Trophoblast cell (in vitro differentiated cells and primary cell): ENCODE results near the gene FSTL5.

ENCODE experiments used
- DNase-seq, 2 donors: peaks; one replicate each; pipeline ENCODE4 v3.0.0-alpha.2; 2016
- H2AFZ ChIP-seq: 2 replicates; pipeline ENCODE4 v1.6.1; 2013; ENCODE audit warnings: low read length, moderate library complexity, mild to moderate bottlenecking; ENCODE audit not compliant: insufficient read depth, poor library complexity
- H2AK5ac ChIP-seq: 2 replicates; pipeline ENCODE4 v1.6.1; 2013; ENCODE audit warnings: mild to moderate bottlenecking, low read length
- H2BK120ac ChIP-seq: 2 replicates; pipeline ENCODE4 v1.6.1; 2013; ENCODE audit warnings: low read length, mild to moderate bottlenecking, moderate library complexity; ENCODE audit not compliant: insufficient read depth, poor library complexity
- H2BK12ac ChIP-seq: 2 replicates; pipeline ENCODE4 v1.6.1; 2013; ENCODE audit warnings: mild to moderate bottlenecking, low read length, moderate library complexity
- H2BK5ac ChIP-seq: 2 replicates; pipeline ENCODE4 v1.6.1; 2013; ENCODE audit warnings: low read length, low read depth, moderate library complexity, mild to moderate bottlenecking; ENCODE audit not compliant: poor library complexity
- H3K14ac ChIP-seq: 2 replicates; pipeline ENCODE4 v1.6.1; 2013; ENCODE audit warnings: mild to moderate bottlenecking, low read length
- H3K18ac ChIP-seq: 2 replicates; pipeline ENCODE4 v1.6.1; 2013; ENCODE audit warnings: mild to moderate bottlenecking, low read length
- H3K23ac ChIP-seq: 2 replicates; pipeline ENCODE4 v1.6.1; 2013; ENCODE audit warnings: low read length
- H3K27ac ChIP-seq: 2 replicates; pipeline ENCODE4 v1.5.1; 2013; ENCODE audit warnings: low read depth, mild to moderate bottlenecking, inconsistent platforms, low read length, moderate library complexity
- H3K27me3 ChIP-seq: 2 replicates; pipeline ENCODE4 v1.6.1; 2013; ENCODE audit warnings: inconsistent platforms, mild to moderate bottlenecking, low read length, moderate library complexity; ENCODE audit not compliant: insufficient read depth
- H3K36me3 ChIP-seq, 2 experiments: 1 replicate in 1 of 2; 2 replicates in 1 of 2; pipeline ENCODE4 v1.6.1; 2013; ENCODE audit warnings: low read length in 2 of 2, mild to moderate bottlenecking in 2 of 2, moderate library complexity in 1 of 2; ENCODE audit not compliant: insufficient read depth in 2 of 2, control insufficient read depth in 1 of 2
- H3K4ac ChIP-seq: 2 replicates; pipeline ENCODE4 v1.6.1; 2013; ENCODE audit warnings: low read depth, mild to moderate bottlenecking, low read length, moderate library complexity
- H3K4me1 ChIP-seq, 2 experiments: 1 replicate in 1 of 2; 2 replicates in 1 of 2; pipeline ENCODE4 v1.6.1; 2013; ENCODE audit warnings: low read length in 2 of 2, mild to moderate bottlenecking in 2 of 2, moderate library complexity in 1 of 2; ENCODE audit not compliant: insufficient read depth in 2 of 2, control insufficient read depth in 1 of 2
- H3K4me2 ChIP-seq: 2 replicates; pipeline ENCODE4 v1.6.1; 2013; ENCODE audit warnings: inconsistent platforms, mild to moderate bottlenecking, low read length, moderate library complexity
- H3K4me3 ChIP-seq: 2 replicates; pipeline ENCODE4 v1.5.1; 2013; ENCODE audit warnings: mild to moderate bottlenecking, low read depth, low read length, inconsistent platforms
- H3K79me1 ChIP-seq: one replicate; pipeline ENCODE4 v1.6.1; 2013; ENCODE audit warnings: low read length
- H3K79me2 ChIP-seq: 2 replicates; pipeline ENCODE4 v1.6.1; 2013; ENCODE audit warnings: low read length, mild to moderate bottlenecking; ENCODE audit not compliant: control insufficient read depth, insufficient read depth, poor library complexity
- H3K9ac ChIP-seq: 2 replicates; pipeline ENCODE4 v1.6.1; 2013; ENCODE audit warnings: mild to moderate bottlenecking, low read length
- H3K9me3 ChIP-seq: 2 replicates; pipeline ENCODE4 v1.6.1; 2013; ENCODE audit warnings: low read depth, mild to moderate bottlenecking, control low read depth, inconsistent platforms, low read length; ENCODE audit not compliant: insufficient read depth
- H4K12ac ChIP-seq: 2 replicates; pipeline ENCODE4 v1.6.1; 2013; ENCODE audit warnings: low read depth, mild to moderate bottlenecking, low read length, moderate library complexity
- H4K8ac ChIP-seq: 2 replicates; pipeline ENCODE4 v1.6.1; 2013; ENCODE audit warnings: low read depth, mild to moderate bottlenecking, low read length, moderate library complexity
- H4K91ac ChIP-seq: one replicate; pipeline ENCODE4 v1.6.1; 2013; ENCODE audit warnings: low read depth, mild to moderate bottlenecking, low read length, moderate library complexity
- WGBS: extraction: QIAGEN DNeasy Blood & Tissue Kit; methylation state at CpG from one replicate; pipeline ENCODE4 v1.1.7; 2013; ENCODE audit warnings: missing lambda C conversion rate; ENCODE audit not compliant: insufficient read length, insufficient coverage; ENCODE audit errors: extremely low coverage; 5-methylcytosine and 5-hydroxymethylcytosine counted together

Gene FSTL5

DNA sequence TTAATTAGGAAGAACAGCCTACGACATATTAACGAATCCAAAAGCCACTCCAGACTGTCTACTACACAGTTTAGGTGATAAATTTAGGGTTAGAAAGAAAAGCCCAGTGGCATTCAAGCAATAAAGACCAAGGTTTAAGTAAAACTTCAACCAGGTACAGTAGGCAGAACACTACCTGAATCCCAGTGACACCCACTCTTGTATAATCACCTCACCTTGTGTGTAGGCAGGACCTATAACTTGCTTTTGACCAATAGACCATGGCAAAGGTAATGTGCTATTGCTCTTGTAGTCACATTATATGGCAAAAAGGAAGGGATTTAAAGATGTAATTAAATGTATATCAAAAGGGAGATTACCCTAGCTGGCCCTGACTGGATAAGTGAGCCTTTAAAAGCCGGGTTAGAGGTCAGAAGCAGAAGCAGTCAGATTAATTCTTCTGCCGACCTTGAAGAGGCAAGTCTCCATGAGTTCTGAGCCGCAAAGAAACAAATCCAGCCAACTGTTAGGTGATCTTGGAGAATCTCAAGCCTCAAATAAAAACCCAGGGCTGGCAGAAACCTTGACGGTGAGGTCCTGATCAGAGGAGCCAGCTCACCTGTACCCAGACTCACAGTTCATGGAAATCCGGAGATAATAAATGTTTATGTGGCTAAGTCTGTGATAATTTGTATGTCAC is 8.8 kb downstream of the FSTL5 start:
- WGBS, result no CpG with 5 or more reads among the region's 7 CpGs
- Histone ChIP-seq H2BK5ac (no peak overlapping the region), H3K23ac (no peak overlapping the region)

DNA sequence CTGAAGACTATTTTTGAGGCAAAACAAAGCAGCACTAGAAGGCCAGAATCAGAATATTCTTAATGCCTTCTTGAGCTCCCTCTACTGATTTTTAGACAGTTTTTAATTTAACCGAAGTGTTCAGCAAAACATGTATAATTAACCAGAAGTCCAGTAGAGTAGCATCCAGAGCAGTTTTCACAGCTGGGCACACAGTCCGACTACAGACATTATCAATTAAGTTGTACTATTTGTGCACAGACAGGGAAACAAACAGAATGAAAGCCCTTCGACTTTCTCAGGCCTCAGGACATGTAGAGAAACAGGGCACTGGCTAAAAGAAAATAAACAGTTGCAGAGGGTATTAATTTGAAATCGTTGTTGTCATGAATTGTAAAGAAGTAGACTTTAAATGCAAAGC is 11.9 kb downstream of the FSTL5 start:
- H4K91ac ChIP-seq, result no peak overlapping the region
- H3K79me2 ChIP-seq, result no peaks in the 10 kb centered on the region
- no CpG with 5 or more reads among the region's 4 CpGs for WGBS
- H4K8ac ChIP-seq, result no peak overlapping the region
- no peaks in the 10 kb centered on the region for H3K27me3 ChIP-seq
- no peak for DNase-seq
- no peak overlapping the region for H4K12ac ChIP-seq
- no peak overlapping the region for H2BK12ac ChIP-seq
- H2BK5ac ChIP-seq, result no peak overlapping the region
- H3K23ac ChIP-seq, result no peak overlapping the region
- H3K27ac ChIP-seq, result no peak overlapping the region
- H2AK5ac ChIP-seq, result no peak overlapping the region
- no peaks in the 10 kb centered on the region for H3K36me3 ChIP-seq
- no peak overlapping the region for H3K18ac ChIP-seq
- no peak overlapping the region for H2BK120ac ChIP-seq
- no peak overlapping the region for H3K4me3 ChIP-seq
- no peak overlapping the region for H2AFZ ChIP-seq
- no peak overlapping the region for H3K4ac ChIP-seq
- H3K14ac ChIP-seq, result no peak overlapping the region
- no peaks in the 10 kb centered on the region for H3K79me1 ChIP-seq
- H3K9ac ChIP-seq, result no peak overlapping the region
- H3K9me3 ChIP-seq, result no peaks in the 10 kb centered on the region
- no peak overlapping the region for H3K4me2 ChIP-seq
- no peaks in the 10 kb centered on the region for H3K4me1 ChIP-seq

More for the DNA sequence above, 8.8 kb downstream of the FSTL5 start:
- no peak overlapping the region for H3K27ac ChIP-seq
- no peaks in the 10 kb centered on the region for H3K9me3 ChIP-seq
- H3K9ac ChIP-seq, result no peak overlapping the region
- H2AK5ac ChIP-seq, result no peak overlapping the region
- H3K14ac ChIP-seq, result no peak overlapping the region
- no peak overlapping the region for H4K12ac ChIP-seq
- no peak overlapping the region for H4K8ac ChIP-seq
- H3K4me3 ChIP-seq, result no peak overlapping the region
- H3K4me2 ChIP-seq, result no peak overlapping the region
- no peak for DNase-seq
- no peak overlapping the region for H2AFZ ChIP-seq
- no peaks in the 10 kb centered on the region for H3K4me1 ChIP-seq
- H3K4ac ChIP-seq, result no peak overlapping the region
- no peak overlapping the region for H2BK120ac ChIP-seq
- H3K79me2 ChIP-seq, result no peaks in the 10 kb centered on the region
- no peak overlapping the region for H3K18ac ChIP-seq
- H4K91ac ChIP-seq, result no peak overlapping the region
- no peak overlapping the region for H2BK12ac ChIP-seq
- no peaks in the 10 kb centered on the region for H3K79me1 ChIP-seq
- no peaks in the 10 kb centered on the region for H3K27me3 ChIP-seq
- no peaks in the 10 kb centered on the region for H3K36me3 ChIP-seq

DNA sequence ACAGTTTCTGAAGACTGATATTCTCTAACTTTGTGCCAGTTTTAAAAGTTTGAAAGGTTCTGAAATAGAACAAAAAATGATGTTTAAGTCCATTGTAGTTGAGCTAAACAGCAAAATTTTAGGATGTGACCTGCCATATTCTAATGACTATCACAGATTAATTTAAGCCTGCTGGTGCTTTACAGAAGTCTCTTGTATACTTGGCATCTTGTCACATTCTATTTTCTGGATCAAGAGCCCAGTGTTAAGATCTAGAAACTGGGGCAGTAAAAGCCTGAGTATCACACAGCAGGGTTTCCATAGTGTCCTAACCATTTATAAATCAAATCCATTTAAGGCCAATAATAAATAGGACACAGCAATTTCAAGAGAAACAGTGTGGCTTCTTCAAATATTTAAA is 12.4 kb downstream of the FSTL5 start:
- H3K27ac ChIP-seq, result no peak overlapping the region
- no peak overlapping the region for H4K12ac ChIP-seq
- H3K14ac ChIP-seq, result no peak overlapping the region
- H3K4me3 ChIP-seq, result no peak overlapping the region
- no peak overlapping the region for H2BK120ac ChIP-seq
- no peak overlapping the region for H2BK5ac ChIP-seq
- H3K4me1 ChIP-seq, result no peaks in the 10 kb centered on the region
- no peaks in the 10 kb centered on the region for H3K36me3 ChIP-seq
- H2AFZ ChIP-seq, result no peak overlapping the region
- no peak overlapping the region for H3K9ac ChIP-seq
- H2AK5ac ChIP-seq, result no peak overlapping the region
- H2BK12ac ChIP-seq, result no peak overlapping the region
- H3K4me2 ChIP-seq, result no peak overlapping the region
- DNase-seq, result no peak
- no peaks in the 10 kb centered on the region for H3K79me1 ChIP-seq
- H3K4ac ChIP-seq, result no peak overlapping the region
- H4K91ac ChIP-seq, result no peak overlapping the region
- no peak overlapping the region for H3K23ac ChIP-seq
- no peaks in the 10 kb centered on the region for H3K79me2 ChIP-seq
- H3K9me3 ChIP-seq, result no peaks in the 10 kb centered on the region
- H3K18ac ChIP-seq, result no peak overlapping the region
- H4K8ac ChIP-seq, result no peak overlapping the region
- H3K27me3 ChIP-seq, result no peaks in the 10 kb centered on the region

DNA sequence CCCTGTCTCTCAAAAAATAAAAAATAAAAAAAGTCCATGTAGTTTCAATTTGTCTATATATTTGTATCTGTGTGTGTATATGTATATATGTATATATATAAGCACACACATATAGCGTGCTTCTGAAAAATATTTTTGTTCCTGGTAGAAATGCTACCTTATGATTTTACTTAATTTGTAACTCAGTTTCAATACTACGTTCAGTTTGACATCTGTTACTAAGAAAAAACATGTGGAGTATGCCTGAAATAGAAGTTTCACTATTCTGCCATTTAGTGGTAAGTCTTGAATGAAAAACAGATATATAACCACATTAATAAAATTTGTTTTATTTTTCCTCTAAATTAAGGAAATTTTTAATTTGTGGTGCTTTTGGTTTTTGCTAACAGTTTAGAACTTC is 14.2 kb downstream of the FSTL5 start:
- no peaks in the 10 kb centered on the region for H3K4me1 ChIP-seq

More for the DNA sequence above, 14.2 kb downstream of the FSTL5 start:
- no peak overlapping the region for H2BK120ac ChIP-seq
- no peaks in the 10 kb centered on the region for H3K36me3 ChIP-seq
- H3K4me2 ChIP-seq, result no peak overlapping the region
- no peaks in the 10 kb centered on the region for H3K79me2 ChIP-seq
- H3K27me3 ChIP-seq, result no peaks in the 10 kb centered on the region
- WGBS, result no CpG with 5 or more reads among the region's 2 CpGs
- no peak overlapping the region for H4K91ac ChIP-seq
- no peak overlapping the region for H2AFZ ChIP-seq
- no peak overlapping the region for H3K27ac ChIP-seq
- H3K79me1 ChIP-seq, result no peaks in the 10 kb centered on the region
- H2BK12ac ChIP-seq, result no peak overlapping the region
- H3K9ac ChIP-seq, result no peak overlapping the region
- no peak for DNase-seq
- no peak overlapping the region for H3K18ac ChIP-seq
- H2BK5ac ChIP-seq, result no peak overlapping the region
- no peak overlapping the region for H3K4ac ChIP-seq
- H4K8ac ChIP-seq, result no peak overlapping the region
- no peak overlapping the region for H2AK5ac ChIP-seq
- no peaks in the 10 kb centered on the region for H3K9me3 ChIP-seq
- H4K12ac ChIP-seq, result no peak overlapping the region
- no peak overlapping the region for H3K4me3 ChIP-seq
- no peak overlapping the region for H3K23ac ChIP-seq
- no peak overlapping the region for H3K14ac ChIP-seq
